GM21381 (cell line): ENCODE measurements around the gene SATL1.
"Not testable (repeated sequence)": the region's sequence is repeated elsewhere in the genome, so short reads cannot be mapped to it uniquely, and the experiment has no call there.

Experiments
- ATAC-seq: cut with Tn5 transposase; IDR thresholded peaks from one replicate; pipeline ENCODE4 v1.9.1; 2021; ENCODE audit warnings: mild to moderate bottlenecking, moderate library complexity; ENCODE audit not compliant: unreplicated experiment

SATL1 gene

GRCh38 chrX:85243761-85244449 lies at the start of gene SATL1, which contains the start of gene ZNF711:
TSS of gene SATL1 (minus strand) at chrX:85243779. CDS start at chrX:85108968, 134,811 bp downstream.
TSS of gene ZNF711 (plus strand) at chrX:85243991. CDS start at chrX:85247573, 3,582 bp downstream.
- no peak for ATAC-seq

- ATAC-seq, result no peak
Measured at GRCh38 chrX:85288992-85289723, 45.6 kb upstream of the SATL1 start.

GRCh38 chrX:85285286-85285685 lies 41.7 kb upstream of the SATL1 start:
- not testable (repeated sequence) for ATAC-seq

GRCh38 chrX:85244450-85245211 lies 1.1 kb upstream of the SATL1 start:
- ATAC-seq, result no peak

- ATAC-seq, result no peak
Measured at GRCh38 chrX:85243155-85243554, 424 bp downstream of the SATL1 start.

GRCh38 chrX:85223359-85223758 lies 20.2 kb downstream of the SATL1 start:
- no peak for ATAC-seq

- ATAC-seq, result no peak
Measured at GRCh38 chrX:85221361-85221760, 22.2 kb downstream of the SATL1 start.

GRCh38 chrX:85215946-85216345 lies 27.6 kb downstream of the SATL1 start:
- no peak for ATAC-seq

GRCh38 chrX:85213792-85214530 lies 29.6 kb downstream of the SATL1 start:
- no peak for ATAC-seq

- no peak for ATAC-seq
Measured at GRCh38 chrX:85203461-85203970, 40.1 kb downstream of the SATL1 start.

- no peak for ATAC-seq
Measured at GRCh38 chrX:85196319-85196718, 47.3 kb downstream of the SATL1 start.

- ATAC-seq, result no peak
Measured at GRCh38 chrX:85159644-85160043, 83.9 kb downstream of the SATL1 start.

- ATAC-seq, result no peak
Measured at GRCh38 chrX:85140964-85141363, 102.6 kb downstream of the SATL1 start.

- no peak for ATAC-seq
Measured at GRCh38 chrX:85139422-85139821, 104.2 kb downstream of the SATL1 start.

GRCh38 chrX:85136409-85136808 lies 107.2 kb downstream of the SATL1 start:
- ATAC-seq, result no peak

- no peak for ATAC-seq
Measured at GRCh38 chrX:85115252-85115651, 128.3 kb downstream of the SATL1 start.

- no peak for ATAC-seq
Measured at GRCh38 chrX:85114776-85115175, 128.8 kb downstream of the SATL1 start.

- no peak for ATAC-seq
Measured at GRCh38 chrX:85114171-85114570, 129.4 kb downstream of the SATL1 start.

GRCh38 chrX:85113746-85114145 lies 129.8 kb downstream of the SATL1 start:
- no peak for ATAC-seq

- ATAC-seq, result no peak
Measured at GRCh38 chrX:85112293-85112692, 131.3 kb downstream of the SATL1 start.

- no peak for ATAC-seq
Measured at GRCh38 chrX:85111347-85111746, 132.2 kb downstream of the SATL1 start.
